Suprapubic skin (tissue), 4 donors: ENCODE data around the gene POTEF. TPM values are rescaled to one million over a fixed set of nuclear protein-coding genes. Genes with fewer than 3 reads are reported as not detected.
"Not testable (repeated sequence)": the region's sequence is repeated elsewhere in the genome, so short reads cannot be mapped to it uniquely, and the experiment has no call there.

Source experiments
- DNase-seq, 2 donors: peaks; one replicate each; pipeline ENCODE4 v3.0.0-alpha.2; 2019; ENCODE audit warnings: low spot score in 2 of 2
- H3K27ac ChIP-seq: fragments of 200-600 bp; sonication (generic); one replicate; pipeline ENCODE4 v1.5.1; 2019
- H3K27me3 ChIP-seq: fragments of 200-600 bp; sonication (generic); one replicate; pipeline ENCODE4 v1.5.1; 2019
- H3K36me3 ChIP-seq: fragments of 200-600 bp; sonication (generic); one replicate; pipeline ENCODE4 v1.5.1; 2019
- H3K4me1 ChIP-seq: fragments of 200-600 bp; sonication (generic); one replicate; pipeline ENCODE4 v1.5.1; 2019
- H3K4me3 ChIP-seq: fragments of 200-600 bp; sonication (generic); one replicate; pipeline ENCODE4 v1.5.1; 2019; ENCODE audit warnings: mild to moderate bottlenecking
- H3K9me3 ChIP-seq: fragments of 200-600 bp; sonication (generic); one replicate; pipeline ENCODE4 v1.5.1; 2019
- CTCF ChIP-seq, 2 donors: fragments of 200-600 bp in 1 of 2; fragments of 450-650 bp in 1 of 2; sonication (generic) in 1 of 2; IDR thresholded peaks; one replicate each; pipeline ENCODE4 v1.5.1; 2016 to 2019; ENCODE audit warnings: antibody characterized with exemption in 2 of 2, mild to moderate bottlenecking in 1 of 2, moderate library complexity in 1 of 2
- EP300 ChIP-seq: sonication (generic); formaldehyde crosslinking; IDR thresholded peaks from one replicate; pipeline ENCODE4 v1.6.1; 2017; ENCODE audit warnings: antibody characterized with exemption
- POLR2A ChIP-seq, 2 donors: fragments of 450-650 bp; IDR thresholded peaks; one replicate each; pipeline ENCODE4 v1.6.1; 2017; ENCODE audit warnings: antibody characterized with exemption in 2 of 2, mild to moderate bottlenecking in 2 of 2, moderate library complexity in 2 of 2
- POLR2AphosphoS5 ChIP-seq, 3 donors: sonication (generic); formaldehyde crosslinking; IDR thresholded peaks; one replicate each; pipeline ENCODE4 v1.6.1; 2017; ENCODE audit warnings: antibody characterized with exemption in 3 of 3
- WGBS: methylation state at CpG from one replicate; pipeline ENCODE4 v1.1.5; 2018; 5-methylcytosine and 5-hydroxymethylcytosine counted together
- total RNA-seq, 4 donors: library from RNA; depleted of rRNA; stranded (reverse); fragments of >200 nt; gene quantifications; one replicate each; pipeline ENCODE4 v1.1.0, GENCODE V29; 2016

The POTEF gene
- total RNA-seq, 4 donors from 2014 or later, result not detected

DNA sequence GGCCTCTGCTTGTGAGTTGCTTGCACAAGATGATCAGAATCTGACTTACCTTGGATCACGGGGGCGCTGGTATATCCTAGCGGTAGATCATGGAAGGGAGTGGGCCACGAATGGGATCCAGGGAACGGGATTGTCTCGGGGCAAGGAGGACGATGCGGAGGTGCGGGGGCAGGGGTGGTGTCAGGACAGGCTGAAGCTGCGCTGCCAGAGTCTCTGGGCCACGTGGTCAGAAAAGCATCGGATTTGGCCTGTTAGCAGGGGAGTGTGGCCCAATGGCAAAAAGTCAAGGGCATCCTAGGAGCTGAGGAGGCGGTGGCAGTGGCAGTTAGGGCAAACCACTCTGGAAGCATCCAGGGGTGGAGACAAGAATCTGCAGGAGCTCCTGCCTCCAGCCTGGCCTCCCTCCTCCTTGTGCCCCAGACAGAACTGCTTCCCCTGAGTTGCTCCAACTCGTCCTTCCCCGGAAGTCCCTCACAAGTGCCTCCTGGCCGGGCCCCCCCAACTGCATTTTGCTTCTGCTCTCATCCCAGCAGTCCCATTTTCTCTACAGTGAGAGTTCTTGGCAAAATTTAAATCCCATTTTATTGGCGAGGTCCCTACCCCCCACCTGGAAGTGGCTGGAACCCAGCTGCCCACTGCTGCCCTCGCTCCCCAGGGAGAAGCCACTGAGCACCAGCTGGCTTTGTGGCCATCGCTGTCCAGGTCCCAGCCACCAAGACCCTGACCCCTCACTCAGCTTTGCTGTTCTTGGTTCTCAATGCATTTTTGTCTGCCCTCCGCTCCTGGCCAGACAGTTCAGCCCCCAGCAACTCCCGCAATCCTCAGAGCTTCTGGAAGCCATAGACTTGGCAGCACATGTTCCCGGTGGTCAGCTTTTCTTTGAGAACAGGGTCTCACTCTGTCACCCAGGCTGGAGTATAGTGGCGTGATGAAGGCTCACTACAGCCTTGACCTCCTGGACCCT, 21.4 kb upstream of the POTEF start:
- Histone ChIP-seq H3K4me3 (no peak overlapping the region), H3K27me3 (no peaks in the 10 kb centered on the region), H3K9me3 (no peaks in the 10 kb centered on the region), H3K27ac (no peak overlapping the region), H3K36me3 (peaks cover 36% of the 10 kb centered on the region), H3K4me1 (no peaks in the 10 kb centered on the region)
- WGBS, result 89% methylated on average over 23 of the region's 23 CpGs
- TF ChIP-seq EP300 (no peak), POLR2A (IDR thresholded peaks at IDR 0.05) (no peak), POLR2AphosphoS5 (IDR thresholded peaks at IDR 0.05) (no peak), CTCF (IDR thresholded peaks at IDR 0.05) (no peak)
- peak; percentile 47 to 71 for DNase-seq

DNA sequence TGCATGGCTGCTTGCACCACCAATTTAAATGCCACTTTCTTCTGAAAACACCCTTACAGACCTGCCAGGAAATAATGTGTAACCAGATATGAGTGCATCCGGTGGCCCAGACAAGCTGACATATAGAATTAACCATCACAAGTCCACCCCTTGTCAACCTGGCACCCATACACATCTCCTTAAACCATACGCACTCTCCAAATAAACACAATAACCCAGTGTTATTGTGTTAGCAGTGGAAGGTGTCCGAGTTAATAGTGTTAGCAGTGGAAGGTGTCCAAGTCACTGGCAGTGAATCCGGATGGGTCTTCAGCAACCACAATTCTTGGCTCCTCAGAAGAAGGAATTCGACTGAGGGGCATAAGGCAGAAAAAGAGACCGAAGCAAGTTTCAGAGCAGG, 19.5 kb upstream of the POTEF start:
- H3K27me3 ChIP-seq, H3K27ac ChIP-seq, H3K9me3 ChIP-seq, DNase-seq, H3K4me3 ChIP-seq: not testable (repeated sequence)
- WGBS, result 73% methylated on average over 6 of the region's 6 CpGs
- Histone ChIP-seq H3K4me1 (peaks cover 14% of the 10 kb centered on the region), H3K36me3 (peaks cover 17% of the 10 kb centered on the region)

- 32% methylated on average over 10 of the region's 30 CpGs for WGBS
- H3K27me3 ChIP-seq, H3K36me3 ChIP-seq, H3K9me3 ChIP-seq, H3K27ac ChIP-seq: not testable (repeated sequence)
- peaks cover 14% of the 10 kb centered on the region for H3K4me1 ChIP-seq
- H3K4me3 ChIP-seq, result peak within 1 kb of the TSS; percentile 44
- peak in 1 of 2 donors; percentile 74 for DNase-seq
These were observed 16.0 kb upstream of the POTEF start, which contains the start of gene CCDC74B for GRCh38 chr2:130145006-130145414. Gene CCDC74B (minus strand): TSS chr2:130145112. CDS start chr2:130144996, 116 bp downstream.

GRCh38 chr2:130143266-130144039, 14.4 kb upstream of the POTEF start:
- Histone ChIP-seq H3K4me1 (peaks cover 14% of the 10 kb centered on the region), H3K4me3 (peak overlapping the region; percentile 44)
- WGBS, result 66% methylated on average over 8 of the region's 28 CpGs
- not testable (repeated sequence) for H3K27ac ChIP-seq, H3K36me3 ChIP-seq, H3K27me3 ChIP-seq, H3K9me3 ChIP-seq
- DNase-seq, result peak in 1 of 2 donors; percentile 70

DNA sequence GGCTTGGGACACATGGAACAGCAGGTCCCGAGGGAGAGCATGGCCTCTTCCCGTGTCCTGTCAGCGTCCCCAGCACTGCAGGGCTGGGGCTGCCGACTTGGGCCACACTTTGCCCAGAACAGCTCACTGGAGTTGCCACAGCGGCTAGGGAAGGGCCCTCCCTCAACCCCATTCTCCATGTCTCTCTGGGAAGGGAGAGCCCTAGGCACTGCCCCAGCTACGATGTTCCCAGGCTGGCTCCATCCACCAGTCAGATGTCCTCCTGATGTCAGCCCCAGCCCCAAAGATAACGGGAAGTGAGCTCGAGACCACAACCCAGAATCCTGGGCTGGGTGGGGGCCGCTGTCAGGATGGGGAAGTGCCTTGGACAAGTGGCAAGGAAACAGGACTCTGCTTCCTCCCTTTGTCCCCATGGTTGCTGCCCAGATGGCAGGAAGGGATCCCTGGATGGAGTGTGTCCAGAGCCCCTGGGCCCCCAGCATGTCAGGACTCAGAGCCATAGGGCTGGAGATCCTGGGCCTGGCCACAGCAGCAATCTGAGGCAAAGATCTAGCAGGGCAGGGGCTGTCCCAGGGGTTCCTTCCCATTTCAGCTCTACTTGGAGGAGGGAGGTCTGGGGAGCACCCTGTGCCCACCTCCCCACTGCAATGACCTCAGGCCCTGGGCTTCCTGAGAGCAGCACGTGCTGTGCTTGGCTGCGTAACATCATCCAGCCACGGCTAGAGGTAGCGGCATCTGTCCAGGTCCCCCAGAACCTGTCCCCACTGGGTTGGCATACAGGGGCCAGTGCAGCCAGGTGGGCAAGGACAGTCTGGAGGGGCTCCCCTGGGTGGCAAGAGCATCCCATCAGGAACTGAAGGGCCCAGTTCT, 13.6 kb upstream of the POTEF start:
- peaks cover 14% of the 10 kb centered on the region for H3K4me1 ChIP-seq
- no CpG with 5 or more reads among the region's 13 CpGs for WGBS
- not testable (repeated sequence) for H3K4me3 ChIP-seq, H3K27me3 ChIP-seq, H3K9me3 ChIP-seq, H3K36me3 ChIP-seq, H3K27ac ChIP-seq
- DNase-seq, result peak in 1 of 2 donors; percentile 69

GRCh38 chr2:130141645-130142370, 12.8 kb upstream of the POTEF start:
- DNase-seq, result peak in 1 of 2 donors; percentile 65
- H3K27me3 ChIP-seq, H3K4me3 ChIP-seq, H3K36me3 ChIP-seq, H3K9me3 ChIP-seq, H3K27ac ChIP-seq: not testable (repeated sequence)
- H3K4me1 ChIP-seq, result peaks cover 14% of the 10 kb centered on the region
- WGBS, result no CpG with 5 or more reads among the region's 22 CpGs

- H3K4me1 ChIP-seq, result peaks cover 14% of the 10 kb centered on the region
- not testable (repeated sequence) for H3K27me3 ChIP-seq, H3K9me3 ChIP-seq, H3K36me3 ChIP-seq, H3K27ac ChIP-seq, H3K4me3 ChIP-seq
- no CpG with 5 or more reads among the region's 6 CpGs for WGBS
- peak in 1 of 2 donors; percentile 65 for DNase-seq
These were observed 12.0 kb upstream of the POTEF start for GRCh38 chr2:130141002-130141401.

GRCh38 chr2:130140516-130140915, 11.5 kb upstream of the POTEF start:
- not testable (repeated sequence) for H3K9me3 ChIP-seq, H3K27ac ChIP-seq, H3K27me3 ChIP-seq, H3K36me3 ChIP-seq, H3K4me3 ChIP-seq
- H3K4me1 ChIP-seq, result peaks cover 14% of the 10 kb centered on the region
- DNase-seq, result peak in 1 of 2 donors; percentile 38
- WGBS, result no CpG with 5 or more reads among the region's 7 CpGs

GRCh38 chr2:130139331-130140280, 10.6 kb upstream of the POTEF start:
- H3K9me3 ChIP-seq, H3K27ac ChIP-seq, H3K4me1 ChIP-seq, H3K27me3 ChIP-seq, H3K36me3 ChIP-seq, H3K4me3 ChIP-seq: not testable (repeated sequence)
- peak in 1 of 2 donors; percentile 40 for DNase-seq
- 62% methylated on average over 13 of the region's 30 CpGs for WGBS

DNA sequence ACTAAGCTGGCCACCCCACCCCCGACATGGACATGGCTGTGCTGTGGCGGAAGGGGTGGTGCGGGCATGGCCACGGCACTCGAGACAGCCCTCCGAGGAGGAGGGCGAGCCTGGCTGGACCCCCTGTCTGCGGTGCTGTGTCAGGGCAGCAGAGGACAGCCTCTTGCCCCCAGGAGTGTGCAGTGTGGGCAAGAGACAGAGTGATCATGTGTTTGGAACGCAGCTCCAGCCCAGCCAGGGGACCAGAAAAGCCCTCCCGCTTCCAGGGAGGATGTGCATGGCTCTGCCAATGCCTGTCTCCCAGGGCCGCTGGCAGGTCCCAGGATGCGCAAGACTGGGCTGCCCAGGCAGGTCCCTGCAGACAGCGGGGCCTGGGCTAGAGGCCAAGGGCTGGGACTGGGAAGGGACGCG, 9.8 kb upstream of the POTEF start:
- not testable (repeated sequence) for H3K4me1 ChIP-seq, H3K27ac ChIP-seq, H3K4me3 ChIP-seq, H3K9me3 ChIP-seq, H3K36me3 ChIP-seq, H3K27me3 ChIP-seq
- WGBS, result no CpG with 5 or more reads among the region's 15 CpGs
- DNase-seq, result peak in 1 of 2 donors; percentile 34
